ENCODE results near the gene UIMC1.

DNA sequence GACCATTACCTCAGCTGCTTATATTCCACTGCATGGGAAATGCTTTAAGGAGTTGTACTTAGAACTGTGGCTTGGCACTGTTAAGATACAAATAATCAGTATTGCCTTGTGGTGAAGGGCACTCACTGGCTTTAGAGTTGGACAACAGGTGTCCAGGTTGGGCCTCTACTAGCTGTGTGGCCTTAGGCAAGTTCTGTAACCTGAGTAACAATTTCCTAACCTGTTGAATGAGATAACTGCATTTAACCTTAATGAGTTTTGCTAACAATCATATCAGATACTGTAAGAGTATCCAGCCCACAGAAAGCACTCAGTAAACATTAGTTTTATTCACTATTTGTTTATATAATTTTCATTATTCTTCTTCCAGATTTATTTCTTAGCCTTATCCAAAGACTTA lies 90.2 kb downstream of the UIMC1 start:
- TF ChIP-seq EZH2 (IDR thresholded peaks at IDR 0.05) (no peak), POLR2A (IDR thresholded peaks at IDR 0.05; ENCODE audit: borderline replicate concordance, extremely low read depth, insufficient read depth, insufficient read length) (no peak)

Data from HCT116 (cell line).